ENCODE data around the gene CPE. TPM values are rescaled to one million over a fixed set of nuclear protein-coding genes. Genes with fewer than 3 reads are reported as not detected.

The CPE gene
- total RNA-seq, 4 donors from 2014 or later = 22.3 to 33.5 (median 30.9) TPM

DNA sequence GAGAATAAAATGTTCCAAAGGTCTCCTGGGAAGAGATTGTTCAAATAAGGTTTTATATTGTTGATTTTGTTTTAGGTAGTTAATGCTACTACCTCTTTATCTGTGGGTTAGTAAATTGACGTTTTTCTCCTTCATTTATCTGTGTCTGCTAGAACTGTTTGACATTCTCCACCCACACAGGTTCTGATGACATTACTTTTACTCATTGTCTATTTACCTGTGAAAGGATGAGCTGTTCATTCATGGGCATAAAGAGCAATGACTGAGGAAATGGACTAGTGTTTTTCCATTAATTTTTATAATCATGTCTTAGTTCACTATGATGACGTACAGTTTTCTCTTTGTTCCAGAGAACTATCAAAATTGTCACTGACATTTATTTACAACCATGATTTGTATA is 75.6 kb downstream of the CPE start:
- Histone ChIP-seq H3K9me3 (no peaks in the 10 kb centered on the region), H3K27me3 (no peaks in the 10 kb centered on the region), H3K4me3 (no peak overlapping the region), H3K36me3 (no peaks in the 10 kb centered on the region), H3K4me1 (no peaks in the 10 kb centered on the region), H3K27ac (no peak overlapping the region)
- TF ChIP-seq POLR2A (IDR thresholded peaks at IDR 0.05) (no peak), EP300 (IDR thresholded peaks at IDR 0.05) (no peak), POLR2AphosphoS5 (IDR thresholded peaks at IDR 0.05) (no peak)
- TF ChIP-seq, protein P1, sequence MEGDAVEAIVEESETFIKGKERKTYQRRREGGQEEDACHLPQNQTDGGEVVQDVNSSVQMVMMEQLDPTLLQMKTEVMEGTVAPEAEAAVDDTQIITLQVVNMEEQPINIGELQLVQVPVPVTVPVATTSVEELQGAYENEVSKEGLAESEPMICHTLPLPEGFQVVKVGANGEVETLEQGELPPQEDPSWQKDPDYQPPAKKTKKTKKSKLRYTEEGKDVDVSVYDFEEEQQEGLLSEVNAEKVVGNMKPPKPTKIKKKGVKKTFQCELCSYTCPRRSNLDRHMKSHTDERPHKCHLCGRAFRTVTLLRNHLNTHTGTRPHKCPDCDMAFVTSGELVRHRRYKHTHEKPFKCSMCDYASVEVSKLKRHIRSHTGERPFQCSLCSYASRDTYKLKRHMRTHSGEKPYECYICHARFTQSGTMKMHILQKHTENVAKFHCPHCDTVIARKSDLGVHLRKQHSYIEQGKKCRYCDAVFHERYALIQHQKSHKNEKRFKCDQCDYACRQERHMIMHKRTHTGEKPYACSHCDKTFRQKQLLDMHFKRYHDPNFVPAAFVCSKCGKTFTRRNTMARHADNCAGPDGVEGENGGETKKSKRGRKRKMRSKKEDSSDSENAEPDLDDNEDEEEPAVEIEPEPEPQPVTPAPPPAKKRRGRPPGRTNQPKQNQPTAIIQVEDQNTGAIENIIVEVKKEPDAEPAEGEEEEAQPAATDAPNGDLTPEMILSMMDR (IDR thresholded peaks at IDR 0.05) = no peak
- DNase-seq (ENCODE audit: low spot score in 2 of 2) = no peak
- 59% methylated on average over 2 of the region's 2 CpGs for WGBS

DNA sequence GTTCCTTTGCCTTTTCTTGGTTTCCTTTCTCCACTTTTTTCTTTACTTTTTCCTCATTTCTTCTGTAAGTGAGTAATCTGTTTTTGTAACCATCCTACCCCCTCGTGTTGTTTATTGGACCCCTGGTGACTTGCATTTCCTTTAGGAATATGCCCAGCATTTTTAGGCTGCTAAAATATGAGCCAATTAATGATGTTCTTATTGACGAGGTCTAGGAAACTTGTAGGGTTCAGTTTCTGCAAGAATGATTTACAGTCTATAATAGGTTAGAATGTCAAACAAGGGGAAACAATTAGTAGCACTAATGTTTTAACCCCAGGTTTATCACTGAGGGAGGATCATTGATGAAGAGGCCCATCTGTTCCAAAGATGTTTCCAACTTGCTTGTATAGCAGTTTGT is 79.0 kb downstream of the CPE start:
- Histone ChIP-seq H3K36me3 (no peaks in the 10 kb centered on the region), H3K27ac (no peak overlapping the region), H3K9me3 (no peaks in the 10 kb centered on the region), H3K4me3 (no peak overlapping the region), H3K27me3 (no peaks in the 10 kb centered on the region), H3K4me1 (no peaks in the 10 kb centered on the region)
- DNase-seq (ENCODE audit: low spot score in 2 of 2) = no peak
- WGBS = 17% methylated on average over 2 of the region's 2 CpGs
- TF ChIP-seq EP300 (IDR thresholded peaks at IDR 0.05) (no peak), POLR2AphosphoS5 (IDR thresholded peaks at IDR 0.05) (no peak), POLR2A (IDR thresholded peaks at IDR 0.05) (no peak)
- TF ChIP-seq, protein P1 (IDR thresholded peaks at IDR 0.05) = no peak

DNA sequence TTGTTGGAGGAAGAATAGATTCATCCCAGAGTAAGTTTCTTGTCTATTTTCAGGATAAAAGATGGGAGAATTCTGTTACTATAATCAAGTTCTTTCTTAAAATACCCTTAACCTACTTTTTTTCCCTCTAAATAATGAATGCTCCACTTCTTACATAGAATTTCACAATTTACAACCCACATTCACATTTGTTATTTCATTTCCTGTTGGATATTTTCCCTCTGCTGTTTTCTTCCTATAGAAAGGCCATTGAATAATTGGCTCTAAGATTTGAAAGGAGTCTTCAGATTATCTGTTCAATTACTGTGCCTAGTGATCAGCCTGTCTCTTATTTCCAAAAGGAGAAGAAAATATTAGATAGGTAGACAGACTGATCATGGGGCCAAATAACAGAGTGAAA is 79.7 kb downstream of the CPE start:
- Histone ChIP-seq H3K36me3 (no peaks in the 10 kb centered on the region), H3K4me3 (no peak overlapping the region), H3K4me1 (no peaks in the 10 kb centered on the region), H3K9me3 (no peaks in the 10 kb centered on the region), H3K27me3 (no peaks in the 10 kb centered on the region), H3K27ac (no peak overlapping the region)
- no peak for DNase-seq (ENCODE audit: low spot score in 2 of 2)
- TF ChIP-seq, protein P1 (IDR thresholded peaks at IDR 0.05) = no peak
- TF ChIP-seq POLR2A (IDR thresholded peaks at IDR 0.05) (no peak), EP300 (IDR thresholded peaks at IDR 0.05) (no peak), POLR2AphosphoS5 (IDR thresholded peaks at IDR 0.05) (no peak)

DNA sequence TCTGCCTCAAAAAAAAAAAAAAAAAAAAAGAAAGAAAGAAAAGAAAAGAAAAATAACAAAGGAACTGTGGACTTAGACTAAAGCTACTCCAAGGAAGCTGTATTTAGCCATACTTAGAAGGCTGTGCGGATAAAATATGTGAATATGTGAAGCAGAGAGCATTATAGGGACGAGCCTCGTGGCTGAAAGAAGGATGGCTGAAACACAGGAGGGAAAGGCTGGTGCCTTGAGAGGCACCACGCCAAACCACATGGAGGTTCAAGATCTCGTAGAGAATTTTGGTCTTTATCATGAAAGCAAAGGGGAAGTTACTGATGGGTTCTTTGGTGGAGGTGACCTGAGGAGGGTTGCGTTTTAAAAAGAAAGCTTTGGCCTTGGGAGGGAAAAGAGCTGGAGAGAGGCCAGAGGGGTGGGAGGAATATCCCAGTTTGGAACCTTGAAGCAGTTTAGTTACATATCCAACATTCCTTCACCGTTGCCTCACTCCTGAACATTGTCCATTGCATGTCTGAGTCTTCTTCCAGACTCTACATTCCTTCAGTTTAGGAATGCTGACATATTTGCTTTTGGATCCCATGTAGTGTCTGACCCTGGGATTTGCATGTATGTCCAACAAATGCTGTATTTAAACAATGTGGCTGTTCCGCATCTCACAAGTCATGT is 82.5 kb downstream of the CPE start:
- DNase-seq (ENCODE audit: low spot score in 2 of 2) = no peak
- H3K4me3 ChIP-seq = no peak overlapping the region
- TF ChIP-seq POLR2AphosphoS5 (IDR thresholded peaks at IDR 0.05) = no peak
- TF ChIP-seq, protein P1 (IDR thresholded peaks at IDR 0.05) = no peak
- no peak for TF ChIP-seq POLR2A (IDR thresholded peaks at IDR 0.05)
- no peak for TF ChIP-seq EP300 (IDR thresholded peaks at IDR 0.05)
- WGBS = 59% methylated on average over 8 of the region's 8 CpGs
- H3K36me3 ChIP-seq = no peaks in the 10 kb centered on the region
- no peaks in the 10 kb centered on the region for H3K9me3 ChIP-seq
- H3K27me3 ChIP-seq = no peaks in the 10 kb centered on the region
- H3K4me1 ChIP-seq = peaks cover 5% of the 10 kb centered on the region
- H3K27ac ChIP-seq = no peak overlapping the region

DNA sequence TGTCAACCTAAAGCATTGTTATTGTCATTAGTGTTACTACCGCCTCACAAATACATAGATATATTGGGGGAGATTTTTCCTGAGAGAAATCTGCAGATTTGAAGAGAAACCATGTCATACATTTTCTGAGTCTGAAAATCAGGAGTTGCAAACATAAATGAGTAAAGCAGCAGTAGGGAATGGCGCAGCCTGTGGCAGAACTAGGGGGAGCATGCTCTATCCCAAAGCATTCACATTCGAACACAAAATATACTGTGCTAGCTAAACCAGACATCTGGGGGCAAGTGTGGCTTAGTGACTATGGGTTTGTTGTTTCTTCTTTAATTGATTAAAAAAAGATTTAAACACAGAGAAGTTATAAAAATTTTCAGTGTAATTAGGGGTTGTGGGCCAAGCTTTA is 83.2 kb downstream of the CPE start:
- Histone ChIP-seq H3K4me3 (no peak overlapping the region), H3K27me3 (no peaks in the 10 kb centered on the region), H3K27ac (no peak overlapping the region), H3K4me1 (peaks cover 5% of the 10 kb centered on the region), H3K36me3 (no peaks in the 10 kb centered on the region), H3K9me3 (no peaks in the 10 kb centered on the region)
- TF ChIP-seq, protein P1 (IDR thresholded peaks at IDR 0.05) = no peak
- no peak for TF ChIP-seq EP300 (IDR thresholded peaks at IDR 0.05)
- TF ChIP-seq POLR2A (IDR thresholded peaks at IDR 0.05) = no peak
- TF ChIP-seq POLR2AphosphoS5 (IDR thresholded peaks at IDR 0.05) = no peak
- DNase-seq (ENCODE audit: low spot score in 2 of 2) = no peak
- WGBS = 87% methylated on average over 3 of the region's 3 CpGs

Measured in suprapubic skin (tissue), 4 donors.